GM23338 (cell line): ENCODE measurements around the gene PRELID3B.

ENCODE experiments used
- CTCF ChIP-seq, 2 experiments: fragments of 200-600 bp in 1 of 2; sonication (generic) in 1 of 2; conservative IDR thresholded peaks; 2 replicates each; pipeline versions ENCODE4 v1.5.1 to v1.6.1; 2016 to 2017; ENCODE audit warnings: antibody characterized with exemption in 2 of 2, low read depth in 2 of 2, mild to moderate bottlenecking in 2 of 2, moderate library complexity in 1 of 2
- EZH2 ChIP-seq: fragments of 200-600 bp; sonication (generic); IDR thresholded peaks from one replicate; pipeline ENCODE4 v1.8.0; 2017; ENCODE audit warnings: antibody characterized with exemption, mild to moderate bottlenecking, low read depth; ENCODE audit not compliant: unreplicated experiment
- JUNB ChIP-seq: IDR thresholded peaks from one replicate; pipeline ENCODE4 v1.6.1; 2016; ENCODE audit warnings: antibody characterized with exemption; ENCODE audit not compliant: unreplicated experiment

DNA sequence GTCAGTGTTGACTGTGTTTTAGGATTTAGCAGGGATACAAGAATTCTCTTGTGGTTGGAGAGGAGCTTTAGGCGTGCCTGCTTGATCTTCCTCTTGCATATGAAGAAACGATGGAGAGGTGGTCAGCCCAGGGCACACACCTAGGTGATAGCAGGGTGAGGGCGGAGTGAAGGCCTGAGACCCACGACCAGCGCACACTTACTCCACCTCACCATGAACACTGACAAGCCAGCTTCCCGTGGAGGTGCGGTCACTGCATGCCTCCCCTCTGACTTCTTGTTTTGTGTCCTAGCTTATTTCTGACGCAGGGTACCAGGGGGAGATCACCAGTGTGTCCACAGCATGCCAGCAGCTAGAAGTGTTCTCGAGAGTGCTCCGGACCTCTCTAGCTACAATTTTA is 53.4 kb downstream of the PRELID3B start:
- TF ChIP-seq JUNB (no peak), EZH2 (no peak), CTCF (conservative IDR thresholded peaks at IDR 0.05; ENCODE audit: low read depth in 2 of 2) (no peak)
